HUDEP-2 (cell line): Measurements from ENCODE around the gene SAMD3.
"Not testable (repeated sequence)": the region's sequence is repeated elsewhere in the genome, so short reads cannot be mapped to it uniquely, and the experiment has no call there.

ENCODE experiments used
- DNase-seq, 76 experiments: peaks; one replicate each; lab custom pipeline; 2025; ENCODE audit not compliant: unreplicated experiment in 76 of 76; lab: John Stamatoyannopoulos, UW

SAMD3 gene

DNA sequence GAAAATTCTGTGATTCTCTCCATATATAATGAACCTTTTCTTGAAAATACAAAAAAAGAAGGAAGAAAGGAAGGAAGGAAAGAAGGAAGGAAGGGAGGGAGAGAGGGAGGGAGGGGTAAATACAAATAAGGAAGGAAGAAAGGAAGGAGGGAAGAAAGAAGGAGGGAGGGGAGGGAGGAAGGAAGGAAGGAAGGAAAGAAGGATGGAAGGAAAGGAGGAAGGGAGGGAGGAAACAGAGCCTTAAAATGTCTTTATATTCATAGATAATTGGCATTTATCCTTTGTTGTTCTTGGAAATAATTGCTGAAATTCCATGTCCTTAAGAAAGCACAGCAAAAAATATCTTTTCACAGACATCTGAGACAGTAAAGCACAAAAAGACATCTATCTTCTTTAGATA, 40.3 kb downstream of the SAMD3 start:
- DNase-seq, result no peak

DNA sequence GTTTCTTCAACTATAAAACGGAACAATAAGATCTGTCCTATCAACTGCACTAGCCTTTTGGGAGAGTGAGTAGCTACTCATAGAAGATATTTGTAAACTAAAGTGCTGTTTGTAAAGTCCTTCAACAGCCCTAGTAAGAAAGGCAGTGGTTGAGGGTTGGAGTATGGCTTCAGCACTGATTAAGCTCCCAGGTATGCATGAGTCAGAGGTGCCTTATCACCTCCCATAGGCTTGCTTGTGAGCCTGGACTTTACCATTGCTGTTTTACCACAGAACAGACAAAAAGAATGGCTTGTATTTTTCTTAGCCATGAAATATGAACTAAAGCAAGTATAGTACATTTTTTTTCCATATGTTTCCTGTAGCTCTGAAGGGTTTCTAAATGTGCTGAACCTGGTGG, 44.1 kb downstream of the SAMD3 start:
- no peak for DNase-seq

DNA sequence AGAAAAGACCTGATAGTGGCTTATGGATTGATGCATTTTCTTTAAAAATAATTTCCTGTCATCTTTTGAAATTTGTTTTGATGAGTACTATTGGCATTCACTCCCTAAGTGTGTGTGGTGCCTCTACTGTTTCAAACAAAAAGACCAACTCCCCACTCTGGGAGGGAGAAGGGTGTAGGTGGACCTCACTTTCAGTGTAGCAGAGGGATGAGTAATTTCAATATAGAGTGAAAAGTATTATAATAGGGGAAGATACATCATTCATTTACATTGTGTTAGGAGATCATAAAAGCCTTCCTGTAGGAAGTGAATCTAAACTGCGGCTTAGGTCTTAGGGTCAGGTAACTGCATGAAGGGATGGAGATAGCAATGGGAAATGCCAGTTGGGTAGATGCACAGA, 46.4 kb downstream of the SAMD3 start:
- DNase-seq, result no peak

DNA sequence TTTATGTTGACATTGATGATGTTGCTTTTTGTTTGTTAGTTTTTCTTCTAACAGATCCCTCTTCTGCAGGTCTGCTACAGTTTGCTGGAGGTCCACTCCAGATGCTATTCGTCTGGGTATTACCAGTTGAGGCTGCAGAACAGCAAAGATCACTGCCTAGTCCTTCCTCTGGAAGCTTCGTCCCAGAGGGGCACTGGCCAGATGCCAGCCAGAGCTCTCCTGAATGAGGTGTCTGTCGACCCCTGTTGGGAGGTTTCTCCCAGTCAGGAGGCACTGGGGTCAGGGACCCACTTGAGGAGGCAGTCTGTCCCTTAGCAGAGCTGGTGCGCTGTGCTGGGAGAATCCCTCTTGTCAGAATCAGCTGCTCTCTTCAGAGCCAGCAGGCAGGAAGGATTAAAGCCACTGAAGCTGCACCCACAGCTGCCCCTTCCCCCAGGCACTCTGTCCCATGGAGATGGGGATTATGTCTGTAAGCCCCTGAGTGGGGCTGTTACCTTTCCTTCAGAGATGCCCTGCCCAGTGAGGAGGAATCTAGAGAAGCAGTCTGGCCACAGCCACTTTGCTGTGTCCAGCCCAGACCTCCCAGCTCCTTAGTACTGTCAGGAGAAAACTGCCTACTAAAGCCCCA, 49.3 kb downstream of the SAMD3 start:
- not testable (repeated sequence) for DNase-seq

DNA sequence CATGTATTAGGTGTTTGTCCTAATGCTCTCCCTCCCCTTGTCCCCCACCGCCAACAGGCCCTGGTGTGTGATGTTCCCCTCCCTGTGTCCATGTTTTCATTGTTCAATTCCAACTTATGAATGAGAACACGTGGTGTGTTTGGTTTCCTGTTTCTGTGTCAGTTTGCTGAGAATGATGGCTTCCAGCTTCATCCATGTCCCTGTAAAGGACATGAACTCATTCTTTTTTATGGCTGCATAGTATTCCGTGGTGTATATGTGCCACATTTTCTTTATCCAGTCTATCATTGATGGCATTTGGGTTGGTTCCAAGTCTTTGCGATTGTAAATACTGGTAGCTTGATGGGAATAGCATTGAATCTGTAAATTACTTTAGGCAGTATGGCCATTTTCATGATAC, 52.6 kb downstream of the SAMD3 start:
- not testable (repeated sequence) for DNase-seq

DNA sequence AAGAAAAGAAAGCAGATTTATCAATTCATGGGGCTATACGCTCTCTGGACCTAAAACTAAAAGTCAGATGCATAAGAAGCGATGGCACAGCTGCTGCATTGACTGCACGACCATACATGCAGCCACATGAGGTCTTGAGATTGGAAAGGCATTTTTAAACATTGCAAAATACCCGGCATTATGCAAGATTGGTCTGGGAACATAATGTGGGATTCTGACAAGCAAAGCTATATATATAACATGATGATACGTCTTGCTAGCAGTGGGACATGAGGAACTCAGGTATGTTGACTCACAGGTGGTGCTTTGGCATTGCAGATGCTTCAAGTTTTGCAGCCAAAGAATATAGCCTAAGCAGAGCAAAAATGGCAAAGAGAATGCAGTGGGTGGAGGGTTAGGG, 55.1 kb downstream of the SAMD3 start:
- DNase-seq, result no peak

DNA sequence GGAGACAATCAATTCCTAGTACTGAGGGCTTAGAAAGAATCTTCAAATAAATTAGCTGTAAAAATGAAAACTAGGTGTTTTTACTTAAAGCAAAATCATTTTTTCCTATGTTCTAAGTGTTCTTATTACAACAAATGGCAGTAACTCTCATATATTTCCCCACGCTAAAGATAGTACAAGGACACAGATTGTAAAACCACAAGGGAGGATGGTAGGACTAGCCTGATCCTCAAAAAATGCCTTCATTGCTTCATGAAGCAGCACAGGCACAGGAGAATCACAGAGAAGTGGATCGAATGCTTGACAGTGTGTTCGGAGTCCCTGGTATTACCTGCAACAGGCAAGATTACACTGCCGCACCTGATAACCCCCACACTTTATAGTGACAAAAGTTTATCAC, 58.5 kb downstream of the SAMD3 start:
- DNase-seq, result no peak

DNA sequence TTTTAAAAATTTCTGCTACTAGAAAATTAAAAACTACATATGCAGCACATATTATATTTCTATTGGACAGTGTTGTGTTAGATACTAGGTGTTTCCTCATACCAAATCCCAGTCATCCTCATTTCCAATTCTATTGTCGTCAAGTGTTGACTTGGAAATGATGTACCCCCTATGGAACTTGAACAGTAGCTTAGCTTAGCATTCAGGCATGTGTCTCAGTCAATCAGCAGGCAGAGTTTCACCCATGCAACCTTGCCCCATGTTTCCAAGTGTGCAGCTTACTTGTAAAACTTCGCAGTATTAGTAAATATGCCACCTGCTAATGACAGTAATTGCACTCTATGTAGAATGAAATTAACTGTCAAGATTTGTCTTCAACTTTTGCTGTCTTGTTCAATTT, 59.5 kb downstream of the SAMD3 start:
- DNase-seq, result no peak

DNA sequence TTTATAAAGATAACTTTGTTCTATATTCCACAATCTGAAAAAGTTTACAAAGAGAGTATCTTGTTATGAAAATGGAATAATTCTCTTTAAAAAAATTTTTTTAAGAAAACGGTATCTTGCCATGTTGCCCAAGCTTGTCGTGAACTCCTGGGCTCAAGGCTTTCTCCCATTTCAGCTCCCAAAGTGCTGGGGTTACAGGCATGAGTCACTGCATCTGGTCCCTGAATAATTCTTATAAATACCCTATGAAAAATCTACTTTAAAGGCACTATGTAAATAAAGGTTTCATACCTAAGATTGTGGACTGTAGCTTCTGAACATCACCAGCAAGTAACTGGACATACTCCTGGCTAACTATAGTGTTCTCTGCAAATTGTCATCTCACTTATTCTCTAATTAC, 60.3 kb downstream of the SAMD3 start:
- DNase-seq, result no peak

DNA sequence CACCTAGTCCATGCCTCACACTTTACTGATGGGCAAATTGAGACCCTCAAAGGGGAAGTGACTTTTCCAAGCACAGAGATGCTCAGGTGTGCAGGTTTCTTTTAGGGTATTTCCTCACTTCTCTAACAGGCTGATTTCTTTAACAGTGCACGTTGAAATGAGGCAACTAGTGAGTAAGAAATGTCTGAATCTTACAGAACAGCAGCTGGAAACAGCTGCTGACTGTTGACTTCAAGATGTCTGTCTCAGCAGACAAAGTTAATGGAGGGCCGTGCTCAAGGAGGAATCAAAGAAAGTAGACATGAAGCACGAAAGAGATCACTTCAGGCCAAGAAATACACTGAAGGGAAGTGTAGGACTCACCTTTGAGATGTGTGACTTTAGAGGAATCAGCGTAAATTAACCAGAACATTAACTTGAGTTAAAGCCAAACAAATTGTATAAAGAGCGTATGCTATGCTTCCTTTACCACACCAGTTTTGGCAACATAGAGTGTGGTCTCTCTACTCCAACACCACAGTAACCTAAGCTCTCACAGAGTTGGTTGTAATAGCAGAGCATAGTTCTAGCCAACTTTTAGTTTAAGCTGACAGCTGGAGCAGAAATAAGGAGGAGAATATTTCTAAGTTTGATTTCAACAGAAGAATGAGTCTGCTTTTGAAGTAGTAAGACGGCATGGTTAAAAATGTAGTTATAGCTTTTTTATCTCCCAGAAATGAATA, 60.9 kb downstream of the SAMD3 start:
- no peak for DNase-seq

DNA sequence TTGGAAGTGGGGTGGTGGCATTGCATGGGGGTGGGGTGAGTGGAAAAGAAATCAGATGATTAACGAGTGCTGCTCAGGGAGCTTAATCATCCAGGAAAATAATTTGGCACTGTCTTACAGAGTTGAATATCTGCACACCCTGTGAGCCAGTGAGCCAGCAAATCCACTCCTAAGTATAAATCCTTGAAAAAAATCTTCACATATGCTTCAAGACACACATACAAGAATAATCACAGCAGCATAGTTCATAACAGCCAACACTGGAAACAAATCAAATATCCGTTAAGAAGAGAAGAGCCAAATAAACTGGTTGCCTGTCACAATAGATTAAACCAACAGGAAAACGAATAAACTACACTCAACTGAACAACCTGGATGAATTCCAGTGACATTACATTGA, 62.8 kb downstream of the SAMD3 start:
- DNase-seq, result no peak

DNA sequence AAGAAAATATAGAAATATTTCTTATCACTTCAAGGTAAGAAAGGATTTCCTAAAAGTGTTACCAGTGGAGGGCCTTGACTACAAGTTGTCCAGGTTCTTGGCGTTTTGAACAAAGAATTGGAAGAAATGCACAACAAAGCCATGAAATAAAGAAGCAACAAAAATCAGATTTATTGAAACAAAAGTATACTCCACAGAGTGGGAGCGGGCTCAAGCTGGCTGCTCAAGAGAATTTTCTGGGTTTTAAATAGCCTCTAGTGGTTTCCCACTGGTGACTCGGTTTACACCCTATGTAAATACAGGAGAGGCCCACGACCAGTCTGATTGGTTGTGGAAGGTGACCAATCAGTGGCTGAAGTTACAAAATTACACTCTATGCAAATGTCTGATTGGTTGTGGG, 64.2 kb downstream of the SAMD3 start:
- no peak for DNase-seq

DNA sequence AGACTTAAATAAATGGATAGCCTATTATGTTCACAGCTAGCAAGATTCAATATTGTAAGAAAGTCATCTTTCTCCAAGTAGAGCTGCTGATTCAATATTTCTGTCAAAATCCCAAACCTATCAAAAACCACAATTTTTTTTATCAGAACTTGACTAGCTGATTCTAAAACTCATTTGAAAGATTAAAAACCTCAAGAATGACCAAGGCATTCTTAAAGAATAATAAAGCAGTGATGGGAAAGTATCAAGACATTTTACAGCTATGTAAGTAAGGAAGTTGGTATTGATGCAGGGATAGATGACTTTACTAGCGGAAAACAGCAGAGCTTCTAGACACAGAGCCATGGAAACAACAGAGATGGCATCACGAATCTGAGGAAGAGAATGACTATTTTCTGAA, 64.7 kb downstream of the SAMD3 start:
- no peak for DNase-seq

DNA sequence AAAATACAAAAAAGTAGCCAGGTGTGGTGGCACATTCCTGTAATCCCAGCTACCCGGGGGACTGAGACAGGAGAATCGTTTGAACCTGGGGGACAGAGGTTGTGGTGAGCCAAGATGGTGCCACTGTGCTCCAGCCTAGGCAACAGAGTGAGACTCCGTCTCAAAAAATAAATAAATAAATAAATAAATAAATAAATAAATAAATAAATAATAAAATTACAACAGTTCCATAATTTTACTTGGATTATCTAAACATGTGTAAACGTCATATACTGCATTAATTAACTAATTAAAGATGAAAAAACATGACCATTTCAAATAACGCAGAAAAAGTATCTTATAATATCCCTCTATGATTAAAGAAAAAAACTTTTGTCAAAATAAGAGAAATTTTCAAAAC, 65.8 kb downstream of the SAMD3 start:
- no peak for DNase-seq

DNA sequence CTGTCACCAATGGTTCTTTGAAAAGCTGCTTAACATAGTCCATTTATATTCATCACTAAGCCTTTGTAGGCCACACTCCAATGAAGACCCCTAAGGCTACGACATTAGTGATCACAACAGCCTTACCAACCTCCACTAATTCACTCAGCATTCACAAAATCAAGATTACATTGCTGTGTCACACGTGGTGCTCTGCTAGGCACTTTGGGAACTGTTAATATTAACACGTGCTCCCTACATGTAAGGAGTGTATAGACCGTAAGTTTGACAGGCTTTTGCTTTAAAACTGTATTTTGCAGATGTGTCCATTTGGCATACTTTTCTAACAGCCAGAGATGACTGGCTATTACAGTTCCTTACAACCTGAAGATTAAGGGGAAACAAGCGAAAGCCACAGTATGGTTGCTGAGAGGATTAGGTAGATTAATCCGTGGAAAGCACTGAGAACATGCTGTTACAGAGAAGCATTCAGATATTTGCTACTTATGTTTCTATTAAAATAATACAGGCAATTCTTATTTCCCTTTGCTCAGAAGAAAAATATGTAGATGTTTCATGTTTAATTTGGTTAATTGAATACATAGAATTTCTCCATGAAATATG, 69.7 kb downstream of the SAMD3 start:
- no peak for DNase-seq

DNA sequence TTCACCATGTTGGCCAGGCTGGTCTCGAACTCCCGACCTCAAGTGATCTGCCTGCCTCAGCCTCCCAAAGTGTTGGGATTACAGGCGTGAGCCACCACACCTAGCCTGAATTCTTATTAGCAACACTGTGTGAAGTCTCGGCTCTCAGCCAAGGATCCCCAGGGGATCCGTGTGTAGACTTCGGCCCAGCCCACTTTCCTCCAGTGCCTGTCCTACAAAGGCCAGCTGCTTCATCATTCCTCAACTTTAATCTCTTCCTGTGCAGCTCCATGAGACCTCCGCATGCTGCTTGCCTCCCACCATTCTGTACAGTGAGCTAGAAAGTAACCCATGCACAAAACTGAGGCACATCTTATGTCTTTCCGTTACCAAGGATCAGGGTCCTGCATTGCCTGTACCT, 71.8 kb downstream of the SAMD3 start:
- DNase-seq, result no peak

DNA sequence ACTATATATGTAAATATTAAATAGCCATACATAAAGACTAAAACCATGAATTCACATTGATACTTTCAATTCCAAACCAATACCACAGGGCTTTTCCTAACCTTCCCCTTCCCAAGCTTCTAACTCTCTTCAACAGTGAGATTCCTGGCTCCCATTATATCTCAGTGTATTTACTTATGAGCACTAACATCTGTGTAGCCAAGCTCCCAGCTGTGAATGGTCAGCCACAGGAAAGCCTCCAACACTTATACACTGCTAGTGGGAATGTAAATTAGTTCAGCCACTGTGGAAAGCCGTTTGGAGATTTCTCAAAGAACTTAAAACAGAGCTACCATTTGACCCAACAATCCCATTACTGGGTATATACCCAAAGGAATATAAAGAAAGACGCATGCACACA, 73.7 kb downstream of the SAMD3 start:
- not testable (repeated sequence) for DNase-seq

DNA sequence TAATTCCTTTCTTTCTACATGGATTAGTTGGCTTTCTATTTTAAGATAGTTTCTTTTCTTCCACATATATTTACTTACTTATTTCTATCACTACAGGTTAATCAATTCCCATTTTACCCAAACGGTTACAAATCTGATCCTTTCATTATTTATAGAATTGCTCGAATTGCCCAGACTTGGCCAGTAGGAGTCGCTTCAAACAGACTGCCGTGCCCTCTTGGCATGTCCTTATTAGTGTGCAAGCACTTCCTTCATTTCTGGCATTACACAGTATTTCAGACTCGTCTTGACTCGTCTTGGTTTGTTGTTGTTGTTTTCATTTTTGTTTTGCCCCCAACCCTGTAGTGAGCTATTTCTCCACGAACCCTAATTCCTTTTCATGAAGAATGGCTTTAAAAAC, 74.6 kb downstream of the SAMD3 start:
- DNase-seq, result peak in 15 of 76 experiments; percentile 1 to 48 (median 15)

DNA sequence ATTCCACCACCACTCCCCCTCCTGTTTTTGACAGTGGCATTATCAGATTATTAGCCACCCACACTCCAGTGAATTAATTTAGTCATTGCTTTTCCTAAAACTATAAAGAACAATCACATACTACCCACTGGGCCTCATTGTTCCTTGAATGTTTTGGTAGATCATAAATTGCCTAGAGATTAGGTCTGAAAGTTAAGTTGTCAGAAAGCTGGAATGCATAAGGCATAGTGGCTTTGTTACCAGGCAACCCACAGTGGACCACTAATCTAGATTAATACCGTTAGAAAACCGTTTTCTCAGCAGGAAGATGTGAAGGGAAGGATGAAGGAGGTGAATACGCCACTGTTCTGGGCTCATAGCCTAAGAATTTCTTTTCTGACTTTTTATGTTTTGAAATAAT, 75.6 kb downstream of the SAMD3 start:
- DNase-seq, result no peak

DNA sequence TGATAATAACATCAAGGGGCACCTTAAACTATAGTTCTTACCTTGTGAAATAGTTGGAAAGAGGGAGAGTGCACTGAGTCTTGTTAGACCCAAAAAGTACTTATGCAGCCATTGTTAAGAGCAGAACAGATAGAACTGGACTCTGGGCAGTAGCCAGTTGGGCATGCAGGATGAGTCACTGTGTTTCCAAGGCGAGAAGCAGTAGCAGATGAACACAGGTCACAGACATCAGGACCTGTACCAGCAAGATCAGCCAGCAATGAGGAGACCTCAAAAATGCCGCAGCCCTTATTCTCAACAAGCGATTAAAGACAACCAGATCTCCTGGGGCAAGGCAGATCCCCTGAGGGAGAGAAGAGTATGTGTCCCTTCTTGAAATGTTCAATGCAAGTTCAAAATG, 79.0 kb downstream of the SAMD3 start:
- no peak for DNase-seq

DNA sequence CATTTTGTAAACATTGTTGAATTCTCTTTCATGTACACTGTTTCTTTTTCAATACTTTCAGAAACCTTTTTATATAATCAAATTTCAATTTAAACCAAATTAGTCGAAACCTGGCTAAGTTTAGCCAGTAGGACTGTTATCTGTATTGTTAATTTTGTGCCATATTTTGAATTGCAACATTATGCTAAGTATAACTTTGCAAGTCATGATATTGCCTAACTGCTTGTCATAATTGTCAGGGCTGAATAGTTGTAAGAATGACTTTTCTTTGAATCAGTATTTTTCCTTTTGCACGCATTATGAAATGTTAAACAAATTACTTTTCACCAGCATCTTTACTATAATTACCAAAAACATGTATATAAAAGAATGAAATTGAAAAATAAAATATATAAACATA, 82.7 kb downstream of the SAMD3 start:
- DNase-seq, result no peak

DNA sequence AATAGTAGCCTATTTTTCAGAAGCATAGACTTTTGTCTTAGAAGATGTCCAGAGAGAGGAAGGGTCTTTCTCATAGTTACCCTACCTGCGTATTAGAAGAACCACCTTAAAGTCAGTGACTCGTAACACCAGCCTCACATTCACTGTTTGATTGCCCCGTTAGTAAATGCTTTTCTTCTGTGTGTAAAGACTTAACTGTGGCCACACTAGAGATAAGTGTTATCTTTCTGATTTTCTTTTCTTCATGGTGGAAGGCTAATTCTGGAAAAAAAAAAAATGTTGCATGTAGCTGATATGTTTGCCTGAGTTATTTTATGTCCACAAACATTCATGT, 83.9 kb downstream of the SAMD3 start:
- no peak for DNase-seq
